SHP77 (cell line): ENCODE data around the gene PKNOX1.
"Not testable (repeated sequence)": the region's sequence is repeated elsewhere in the genome, so short reads cannot be mapped to it uniquely, and the experiment has no call there.

Experiments
- DNase-seq, 2 experiments: peaks; one replicate each; lab custom pipeline; 2025; lab: John Stamatoyannopoulos, UW

PKNOX1 gene

DNA sequence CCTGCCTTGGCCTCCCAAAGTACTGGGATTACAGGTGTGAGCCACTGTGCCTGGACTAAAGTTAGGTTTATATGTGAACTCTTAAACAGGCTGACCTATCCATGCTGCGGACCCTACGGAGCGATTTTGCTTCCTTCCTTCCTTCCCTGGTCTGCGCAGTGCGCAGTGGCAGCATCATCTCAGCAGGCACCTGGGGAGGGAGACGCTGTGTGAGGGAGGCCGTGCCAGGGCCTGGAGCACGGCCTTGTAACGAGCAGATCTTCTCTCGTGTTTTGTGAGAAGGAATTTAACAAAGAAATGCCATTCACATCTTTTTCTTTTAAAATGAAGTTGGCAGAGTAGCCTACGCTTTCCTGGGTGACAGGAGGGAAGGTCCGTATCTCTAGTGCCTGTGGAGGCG, 45.8 kb downstream of the PKNOX1 start:
- DNase-seq: no peak

DNA sequence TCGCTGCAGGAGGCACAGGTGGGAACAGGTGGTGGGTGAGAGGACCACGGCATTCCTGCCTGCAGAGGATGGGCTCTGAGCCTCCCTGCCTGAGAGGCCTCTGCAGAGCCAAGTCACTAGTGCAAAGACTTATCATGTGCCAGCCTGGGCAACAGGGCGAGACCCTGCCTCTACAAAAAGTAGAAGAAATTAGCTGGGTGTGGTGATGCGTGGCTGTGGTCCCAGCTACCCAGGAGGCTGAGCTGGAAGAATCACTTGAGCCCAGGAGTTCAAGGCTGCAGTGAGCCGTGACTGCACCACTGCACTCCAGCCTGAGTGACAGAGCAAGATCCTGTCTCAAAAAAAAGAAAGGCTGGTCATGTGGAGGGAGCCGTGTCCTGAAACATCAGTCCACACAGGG, 46.4 kb downstream of the PKNOX1 start:
- no peak for DNase-seq

- no peak for DNase-seq
These were observed 46.8 kb downstream of the PKNOX1 start for GRCh38 chr21:43021191-43021590.

- no peak for DNase-seq
These were observed 47.6 kb downstream of the PKNOX1 start for GRCh38 chr21:43021756-43022600.

DNA sequence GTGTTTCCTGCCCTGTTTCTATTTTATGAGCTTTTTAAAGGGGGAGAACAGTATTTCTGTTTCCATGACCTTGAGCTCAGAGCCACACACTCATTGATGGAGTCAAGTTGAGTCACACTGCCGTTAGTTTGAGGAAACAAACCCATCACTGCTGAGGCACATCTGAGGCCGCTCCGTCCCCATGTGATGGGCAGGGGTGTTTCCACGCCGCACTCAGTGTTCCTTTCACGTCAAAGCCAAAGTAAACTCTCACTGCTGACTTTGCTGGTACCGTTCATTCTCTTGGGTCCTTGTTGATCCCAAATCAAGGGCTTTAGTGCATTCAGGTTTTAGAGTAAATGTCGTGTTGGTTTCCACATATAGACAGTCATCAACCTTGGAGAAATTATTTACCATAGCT, 48.8 kb downstream of the PKNOX1 start:
- no peak for DNase-seq

DNA sequence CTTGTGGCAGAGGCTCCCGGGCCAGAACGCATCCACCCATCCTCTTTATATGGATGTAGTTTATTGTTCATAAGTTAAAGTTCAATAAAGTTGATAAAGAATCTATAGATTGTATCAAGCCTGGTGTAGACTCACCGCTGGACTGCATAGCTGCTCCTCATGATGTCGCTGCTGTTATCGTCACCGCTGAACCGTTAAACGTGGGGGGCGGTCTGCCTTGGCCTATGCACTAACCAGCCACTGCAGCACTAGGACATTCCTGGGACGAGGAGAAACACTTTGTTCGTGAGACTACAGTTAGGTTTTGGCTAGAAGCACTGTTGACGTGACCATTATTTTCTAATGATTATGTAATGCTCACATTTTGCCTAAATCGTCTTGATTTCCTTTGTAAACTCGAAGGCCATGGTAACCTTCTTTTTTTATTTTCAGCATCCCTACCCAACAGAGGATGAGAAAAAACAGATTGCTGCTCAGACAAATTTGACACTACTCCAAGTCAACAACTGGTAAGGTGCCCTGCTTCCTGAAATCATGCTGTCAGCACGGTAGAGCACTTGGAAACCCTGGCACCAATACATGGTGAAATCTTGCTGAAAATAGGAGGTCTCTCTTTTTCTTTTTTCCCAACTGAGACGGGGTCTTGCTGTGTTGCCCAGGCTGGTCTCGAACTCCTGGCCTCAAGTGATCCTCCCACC, 50.2 kb downstream of the PKNOX1 start:
- DNase-seq: no peak

DNA sequence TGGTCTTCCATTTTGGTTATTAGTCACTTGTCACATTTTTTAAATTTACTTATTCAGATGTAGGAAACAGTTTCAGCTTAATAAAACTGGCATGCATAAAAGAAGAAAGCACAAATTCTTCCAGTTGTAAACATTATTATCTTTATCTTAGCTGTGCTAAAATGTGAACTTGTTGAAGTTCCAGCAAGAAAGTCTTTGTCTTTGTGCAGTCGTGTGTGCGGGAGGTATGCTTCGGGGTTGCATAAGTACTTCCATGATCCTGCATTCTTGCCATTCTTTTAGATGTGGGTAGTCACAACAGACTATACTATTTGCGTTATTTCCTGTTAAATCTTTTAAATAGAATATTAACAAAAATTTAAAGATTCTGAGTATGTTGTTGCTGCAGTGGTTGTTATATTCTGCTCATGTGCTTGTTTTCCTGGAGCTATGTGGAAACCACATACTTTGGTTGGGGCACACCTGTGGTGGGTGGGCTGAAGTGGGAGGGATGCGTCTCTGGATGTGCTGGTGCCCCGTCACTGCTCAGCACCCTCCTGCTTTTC, 51.3 kb downstream of the PKNOX1 start:
- no peak for DNase-seq

DNA sequence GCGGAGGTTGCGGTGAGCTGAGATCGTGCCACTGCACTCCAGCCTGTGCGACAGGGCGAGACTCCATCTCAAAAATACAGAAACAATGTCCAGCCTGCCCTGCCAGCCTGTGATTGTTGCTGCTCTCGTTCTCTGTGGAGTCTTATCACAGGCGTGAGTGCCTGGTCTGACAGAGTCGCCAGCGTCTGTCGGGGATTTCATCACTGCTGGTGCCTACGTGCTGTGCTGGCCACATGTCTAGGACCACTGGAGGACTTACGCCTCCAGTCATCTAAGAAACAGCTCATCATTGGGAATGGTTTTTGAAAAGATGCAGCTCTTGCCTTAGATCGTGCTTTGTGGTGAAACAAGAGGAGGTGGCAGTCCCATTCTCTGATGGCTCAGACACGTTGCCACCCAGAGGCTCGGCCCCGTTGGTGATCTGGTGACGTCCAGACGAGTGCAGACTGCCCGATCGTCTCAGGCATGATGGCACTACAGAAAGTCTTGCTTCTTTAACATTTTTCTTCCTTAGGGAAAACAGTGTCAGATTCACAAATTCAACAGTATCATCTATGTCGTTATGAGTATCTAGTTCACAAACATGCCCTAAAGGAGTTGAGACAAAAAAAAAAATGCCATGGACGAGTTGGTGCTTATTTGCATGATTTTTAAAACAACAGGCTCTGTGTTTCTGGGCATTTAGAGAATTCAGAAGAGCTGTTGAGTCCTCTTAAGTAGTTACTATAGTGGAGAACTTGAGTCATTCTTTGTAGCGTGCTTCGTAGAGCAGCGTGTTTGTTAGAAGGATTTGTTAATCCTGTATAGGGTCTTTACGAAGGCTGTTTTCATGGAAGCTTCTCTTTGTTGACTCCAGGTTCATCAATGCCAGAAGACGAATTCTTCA, 53.7 kb downstream of the PKNOX1 start:
- DNase-seq: no peak

GRCh38 chr21:43029785-43030184, 55.4 kb downstream of the PKNOX1 start:
- no peak for DNase-seq

GRCh38 chr21:43031121-43031619, 56.8 kb downstream of the PKNOX1 start:
- no peak for DNase-seq

DNA sequence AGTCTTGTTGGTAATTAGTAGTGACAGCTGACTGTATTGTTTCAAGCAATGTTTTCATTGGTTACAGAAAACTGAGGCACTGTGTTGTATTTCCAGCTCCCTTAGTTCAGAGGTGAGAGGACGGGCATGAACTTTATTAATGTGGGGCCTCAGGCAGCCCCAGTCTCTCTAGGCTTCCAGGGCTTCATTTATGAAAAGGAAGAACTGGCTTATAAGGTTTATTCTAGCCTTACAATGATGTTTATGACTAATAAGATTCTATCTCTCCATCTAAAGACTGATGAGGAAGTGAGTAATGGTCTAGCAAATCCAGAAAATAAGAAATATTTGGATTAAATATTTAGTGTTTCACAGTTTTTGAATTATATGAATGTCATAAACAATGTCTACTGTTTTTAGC, 59.7 kb downstream of the PKNOX1 start:
- DNase-seq: no peak

DNA sequence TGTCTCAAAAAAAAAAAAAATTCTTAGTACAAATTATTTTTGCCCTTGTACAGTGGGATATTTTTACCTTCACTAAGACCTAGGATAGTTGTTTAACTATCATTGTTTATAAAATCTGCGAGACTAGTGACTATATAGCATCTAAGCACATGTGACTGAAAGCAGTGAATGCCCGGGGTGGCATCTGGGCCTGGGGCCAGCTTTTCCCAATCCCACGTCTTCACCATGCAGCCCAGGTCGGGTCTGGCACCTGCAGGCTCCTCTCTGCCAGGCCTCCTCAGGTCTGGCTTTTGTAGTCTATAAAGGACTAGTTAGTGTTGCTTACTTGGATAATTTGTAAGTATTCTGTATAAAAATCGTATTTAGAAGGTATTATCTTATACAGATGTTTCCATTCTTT, 60.5 kb downstream of the PKNOX1 start:
- DNase-seq: no peak

- DNase-seq: not testable (repeated sequence)
These were observed 62.5 kb downstream of the PKNOX1 start for GRCh38 chr21:43036889-43037288.

DNA sequence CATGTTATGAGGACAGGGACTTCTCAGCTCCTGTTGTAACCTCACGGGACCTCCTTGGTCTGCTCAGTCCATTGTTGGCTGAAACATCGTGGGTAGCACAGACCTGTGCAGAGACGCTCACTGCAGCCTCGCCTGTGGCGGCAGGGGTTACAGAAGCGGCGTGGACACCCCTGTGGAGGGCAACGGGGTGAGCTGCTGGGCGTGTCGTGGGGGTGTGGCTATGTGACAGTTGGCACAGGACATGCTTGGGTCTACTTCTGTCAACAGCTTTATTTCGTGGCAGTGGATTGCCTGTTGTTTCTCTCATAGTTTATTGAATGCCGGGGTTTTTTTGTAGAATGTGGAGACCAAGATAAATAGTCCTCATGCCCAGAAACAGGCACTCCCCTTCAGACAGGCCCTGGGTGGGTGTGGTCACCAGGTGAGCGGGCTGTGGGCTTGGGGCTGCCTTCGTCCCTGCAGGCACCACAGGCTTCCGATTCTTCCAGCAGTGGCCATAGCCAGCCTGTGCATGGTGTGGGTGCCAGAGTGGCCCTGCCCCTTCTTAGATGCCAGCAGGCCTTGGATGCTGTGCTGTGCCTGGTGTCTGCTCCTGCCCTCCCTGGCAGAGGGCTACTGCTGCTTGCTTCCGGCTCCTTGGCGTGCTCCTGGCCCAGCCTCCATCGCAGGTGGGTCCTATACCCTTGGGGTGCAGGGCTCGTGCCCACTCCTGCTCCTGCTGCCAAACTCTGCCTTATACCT, 63.7 kb downstream of the PKNOX1 start:
- DNase-seq: not testable (repeated sequence)

DNA sequence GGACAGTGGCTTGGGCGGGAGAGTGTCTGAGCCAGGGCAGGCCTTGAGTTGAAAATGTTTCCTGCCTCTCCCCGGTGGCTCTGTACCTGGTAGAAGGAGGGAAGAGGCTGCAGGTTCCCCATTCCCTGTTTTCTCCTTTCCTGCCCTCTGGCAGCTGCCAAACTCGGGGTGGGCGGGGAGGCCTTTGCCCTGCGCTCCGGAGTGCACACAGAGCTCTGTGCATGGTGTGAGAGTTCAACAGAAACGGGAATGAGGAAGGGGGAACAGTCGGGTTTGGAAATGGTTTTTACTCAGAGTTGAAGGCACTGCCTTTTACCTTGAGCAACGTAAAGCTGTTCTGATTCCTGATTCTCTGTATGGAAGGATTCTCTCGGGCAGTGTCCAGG, 64.3 kb downstream of the PKNOX1 start:
- DNase-seq: not testable (repeated sequence)

GRCh38 chr21:43042169-43042568, 67.8 kb downstream of the PKNOX1 start:
- DNase-seq: not testable (repeated sequence)

DNA sequence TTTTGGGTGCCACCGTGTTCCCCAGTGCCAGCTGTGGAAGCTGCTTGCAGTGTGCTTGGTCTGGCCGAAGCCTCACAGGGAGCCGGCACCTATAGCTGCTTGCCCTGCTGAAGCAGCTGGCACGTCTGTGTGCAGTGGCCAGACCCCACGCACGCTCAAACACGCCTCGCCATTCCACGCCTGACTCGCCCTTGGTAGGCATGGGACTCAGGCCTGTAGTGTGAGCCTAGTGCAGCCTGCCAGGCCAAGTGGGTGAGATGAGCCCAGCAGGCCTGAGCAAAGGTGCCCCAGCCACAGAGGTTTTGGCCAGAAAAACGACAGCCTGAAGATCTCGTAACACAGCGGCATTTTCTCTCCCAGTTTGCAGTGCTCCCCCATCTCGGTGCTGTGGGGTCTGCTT, 68.9 kb downstream of the PKNOX1 start:
- not testable (repeated sequence) for DNase-seq

- not testable (repeated sequence) for DNase-seq
These were observed 70.2 kb downstream of the PKNOX1 start for GRCh38 chr21:43044547-43044946.

GRCh38 chr21:43045165-43045875, 71.0 kb downstream of the PKNOX1 start:
- not testable (repeated sequence) for DNase-seq
